GM12878 (cell line): Measurements from ENCODE around the gene OGFOD2. TPM values are rescaled to one million over a fixed set of nuclear protein-coding genes. Genes with fewer than 3 reads are reported as not detected.

ENCODE experiments used
- ATAC-seq: fragments of 200-7000 bp; cut with Tn5 transposase; 3 replicates; pipeline ENCODE4 v1.9.1; 2020; ENCODE audit warnings: mild to moderate bottlenecking, moderate library complexity
- BruUV-seq: library from RNA; stranded (reverse); fragments of 400-500 nt; replicated peaks from 2 replicates; lab custom pipeline; 2021; lab: Mats Ljungman, UMichigan
- CTCF ChIA-PET: fragments of 300-600 bp; sonication (Branson Sonifier 250); formaldehyde crosslinking; extraction: SDS; loops from one replicate; lab custom pipeline; 2021; ENCODE audit warnings: inconsistent platforms; lab: Yijun Ruan, JAX
- POLR2A ChIA-PET: fragments of 350-600 bp; formaldehyde crosslinking; extraction: SDS; loops from one replicate; lab custom pipeline; 2021; ENCODE audit warnings: inconsistent platforms; lab: Charles Lee
- RAD21 ChIA-PET: fragments of 300-600 bp; sonication (Branson Sonifier 250); formaldehyde crosslinking; loops from one replicate; lab custom pipeline; 2023; ENCODE audit warnings: antibody characterized with exemption; ENCODE audit not compliant: unreplicated experiment; lab: Charles Lee
- SMC1A ChIA-PET: fragments of 300-600 bp; sonication (Branson Sonifier 250); formaldehyde crosslinking; loops from one replicate; lab custom pipeline; 2023; ENCODE audit not compliant: unreplicated experiment, uncharacterized antibody; lab: Charles Lee
- DNase-seq: peaks from one replicate; pipeline ENCODE4 v3.0.0-alpha.2; 2011; ENCODE audit warnings: low read depth, low spot score
- FAIRE-seq: peaks from 3 replicates; lab custom pipeline; 2011; peaks lifted over from hg19 to GRCh38; lab: Jason Lieb, UNC
- H2AFZ ChIP-seq: 2 replicates; pipeline ENCODE4 v1.6.0; 2011; ENCODE audit warnings: low read depth, low read length, control low read depth; ENCODE audit not compliant: control insufficient read depth
- H3K27ac ChIP-seq: 2 replicates; pipeline ENCODE4 v1.5.1; 2011; ENCODE audit warnings: control low read depth; ENCODE audit not compliant: control insufficient read depth, insufficient read depth
- H3K27me3 ChIP-seq, 2 experiments: replicated peaks in 1 of 2; 2 replicates each; pipeline versions ENCODE4 v1.6.0 to v1.6.1; 2011; ENCODE audit warnings: low read length in 1 of 2; ENCODE audit not compliant: control insufficient read depth in 2 of 2, insufficient read depth in 2 of 2
- H3K36me3 ChIP-seq, 2 experiments: 2 replicates each; pipeline ENCODE4 v1.5.1; 2011; ENCODE audit warnings: low read length in 1 of 2; ENCODE audit not compliant: control insufficient read depth in 2 of 2, insufficient read depth in 2 of 2
- H3K4me1 ChIP-seq: 2 replicates; pipeline ENCODE4 v1.6.1; 2011; ENCODE audit warnings: mild to moderate bottlenecking, low read length, moderate library complexity, mixed read lengths; ENCODE audit not compliant: control insufficient read depth, insufficient read depth
- H3K4me2 ChIP-seq: 2 replicates; pipeline ENCODE4 v1.6.0; 2011; ENCODE audit warnings: control low read depth; ENCODE audit not compliant: control insufficient read depth, insufficient read depth
- H3K4me3 ChIP-seq: fragments of 200-600 bp; sonication (generic); 2 replicates; pipeline ENCODE4 v1.5.1; 2016
- H3K79me2 ChIP-seq: 2 replicates; pipeline ENCODE4 v1.6.0; 2011; ENCODE audit warnings: low read length; ENCODE audit not compliant: control insufficient read depth, insufficient read depth
- H3K9ac ChIP-seq: 2 replicates; pipeline ENCODE4 v1.8.0; 2011; ENCODE audit warnings: low read length, control low read depth, mixed read lengths; ENCODE audit not compliant: control insufficient read depth, insufficient read depth
- H3K9me3 ChIP-seq: replicated peaks from 3 replicates; pipeline ENCODE4 v1.5.1; 2011; ENCODE audit warnings: mild to moderate bottlenecking, low read length; ENCODE audit not compliant: control insufficient read depth, insufficient read depth
- H4K20me1 ChIP-seq: 2 replicates; pipeline ENCODE4 v1.6.0; 2011; ENCODE audit not compliant: control insufficient read depth, insufficient read depth
- EGR1 ChIP-seq, 2 experiments: IDR thresholded peaks; 1 replicate in 1 of 2; 2 replicates in 1 of 2; pipeline ENCODE4 v1.6.1; 2011 to 2012; ENCODE audit warnings: low read depth in 2 of 2, low read length in 2 of 2, borderline replicate concordance in 1 of 2, mild to moderate bottlenecking in 1 of 2, moderate library complexity in 1 of 2
- HDGF ChIP-seq: fragments of 450-650 bp; IDR thresholded peaks from 2 replicates; pipeline ENCODE4 v1.6.1; 2016; ENCODE audit warnings: antibody characterized with exemption
- IRF4 ChIP-seq: IDR thresholded peaks from 2 replicates; pipeline ENCODE4 v1.6.1; 2011; ENCODE audit warnings: low read depth, low read length
- NR2C1 ChIP-seq: fragments of 450-650 bp; IDR thresholded peaks from 2 replicates; pipeline ENCODE4 v1.6.1; 2017; ENCODE audit warnings: antibody characterized with exemption, mild to moderate bottlenecking, moderate library complexity
- POU2F2 ChIP-seq: IDR thresholded peaks from 3 replicates; pipeline ENCODE4 v1.6.1; 2011; ENCODE audit warnings: low read depth, mild to moderate bottlenecking, low read length, borderline replicate concordance
- SMAD1 ChIP-seq: fragments of 450-650 bp; IDR thresholded peaks from 2 replicates; pipeline ENCODE4 v1.6.1; 2018; ENCODE audit warnings: mild to moderate bottlenecking, low read depth; ENCODE audit not compliant: partially characterized antibody
- SREBF1 ChIP-seq: IDR thresholded peaks from 2 replicates; pipeline ENCODE4 v1.6.1; 2012; ENCODE audit warnings: mild to moderate bottlenecking, low read length
- YBX1 ChIP-seq: fragments of 450-650 bp; IDR thresholded peaks from 2 replicates; pipeline ENCODE4 v1.6.1; 2016; ENCODE audit warnings: antibody characterized with exemption
- WGBS: methylation state at CpG from one replicate; pipeline ENCODE4 v1.1.6; 2016; ENCODE audit warnings: low lambda C conversion rate; ENCODE audit not compliant: insufficient replicate concordance, insufficient coverage; ENCODE audit errors: missing lambda C conversion rate; 5-methylcytosine and 5-hydroxymethylcytosine counted together
- in situ Hi-C: fragments of 300-500 bp; cut with MboI; formaldehyde crosslinking; loops from 9 replicates; pipeline ENCODE4 v1.14.3; 2018; ENCODE audit warnings: mixed read lengths
- intact Hi-C: fragments of 100-400 bp; cut with micrococcal nuclease; formaldehyde crosslinking; loops from one replicate; pipeline ENCODE4 v1.14.2; 2022; ENCODE audit not compliant: unreplicated experiment
- polyA plus RNA-seq, 11 experiments: library from polyadenylated mRNA; depleted of rRNA in 4 of 11; unstranded in 6 of 11; stranded (reverse) in 5 of 11; fragments of >200 nt; fragmentation: Nextera tagmentation in 4 of 11; fragmentation: Illumina TruSeq in 1 of 11; extraction: Ambion mirVana in 4 of 11; extraction: Trizol in 1 of 11; gene quantifications; 1 replicate in 1 of 11; 2 replicates in 10 of 11; pipeline versions ENCODE4 v1.2.1 to v1.2.3, GENCODE V29; 2011 to 2016; ENCODE audit warnings: inconsistent platforms in 2 of 11, missing spikeins in 2 of 11, low read depth in 1 of 11
- total RNA-seq, 4 experiments: library from RNA; depleted of rRNA in 3 of 4; stranded (reverse); fragments of >200 nt in 3 of 4; fragmentation: Illumina TruSeq in 1 of 4; extraction: Trizol in 1 of 4; gene quantifications; 2 replicates each; pipeline versions ENCODE4 v1.2.1 to v1.2.3, GENCODE V29; 2013 to 2021
- TF ChIP-seq, protein P1 (sequence below): fragments of 450-650 bp; IDR thresholded peaks from 2 replicates; pipeline ENCODE4 v1.6.1; 2016; ENCODE audit warnings: mild to moderate bottlenecking
- TF ChIP-seq, protein P2 (sequence below), 3 experiments: IDR thresholded peaks in 2 of 3; conservative IDR thresholded peaks in 1 of 3; 2 replicates each; pipeline ENCODE4 v1.5.1; 2011; ENCODE audit warnings: low read depth in 3 of 3, low read length in 3 of 3, mild to moderate bottlenecking in 3 of 3, control low read depth in 2 of 3, moderate library complexity in 2 of 3, inconsistent platforms in 1 of 3, mixed read lengths in 1 of 3; ENCODE audit not compliant: control insufficient read depth in 2 of 3, insufficient read depth in 1 of 3; ENCODE audit errors: extremely low read depth in 1 of 3

Gene OGFOD2
- total and polyA plus RNA-seq, 10 of the 15 experiments (the other 5 are each of a cell fraction or from before 2014, with no cell fraction given), result 0.93 to 29.2 (median 16.3) TPM

- Histone ChIP-seq H3K4me3 (no peak overlapping the region), H3K79me2 (no peaks in the 10 kb centered on the region), H3K4me1 (peaks cover 44% of the 10 kb centered on the region), H3K9me3 (no peaks in the 10 kb centered on the region), H4K20me1 (no peaks in the 10 kb centered on the region), H3K9ac (no peak overlapping the region), H3K36me3 (no peaks in the 10 kb centered on the region), H2AFZ (peak overlapping the region; percentile 55), H3K27me3 (no peaks in the 10 kb centered on the region), H3K27ac (peak overlapping the region; percentile 71), H3K4me2 (peak overlapping the region; percentile 19; the same call in 1 of the 2 replicates)
- in situ Hi-C loops, result no loop called here
- intact Hi-C loops, result no loop called here
- TF ChIP-seq NR2C1 (no peak), HDGF (no peak), IRF4 (no peak), YBX1 (no peak), POU2F2 (no peak), SMAD1 (no peak), SREBF1 (no peak), EGR1 (IDR thresholded peaks at IDR 0.05; ENCODE audit: borderline replicate concordance in 1 of 2, low read depth in 2 of 2, low read length in 2 of 2) (no peak)
- TF ChIP-seq, protein P1, sequence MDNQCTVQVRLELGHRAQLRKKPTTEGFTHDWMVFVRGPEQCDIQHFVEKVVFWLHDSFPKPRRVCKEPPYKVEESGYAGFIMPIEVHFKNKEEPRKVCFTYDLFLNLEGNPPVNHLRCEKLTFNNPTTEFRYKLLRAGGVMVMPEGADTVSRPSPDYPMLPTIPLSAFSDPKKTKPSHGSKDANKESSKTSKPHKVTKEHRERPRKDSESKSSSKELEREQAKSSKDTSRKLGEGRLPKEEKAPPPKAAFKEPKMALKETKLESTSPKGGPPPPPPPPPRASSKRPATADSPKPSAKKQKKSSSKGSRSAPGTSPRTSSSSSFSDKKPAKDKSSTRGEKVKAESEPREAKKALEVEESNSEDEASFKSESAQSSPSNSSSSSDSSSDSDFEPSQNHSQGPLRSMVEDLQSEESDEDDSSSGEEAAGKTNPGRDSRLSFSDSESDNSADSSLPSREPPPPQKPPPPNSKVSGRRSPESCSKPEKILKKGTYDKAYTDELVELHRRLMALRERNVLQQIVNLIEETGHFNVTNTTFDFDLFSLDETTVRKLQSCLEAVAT, result no peak
- TF ChIP-seq, protein P2, sequence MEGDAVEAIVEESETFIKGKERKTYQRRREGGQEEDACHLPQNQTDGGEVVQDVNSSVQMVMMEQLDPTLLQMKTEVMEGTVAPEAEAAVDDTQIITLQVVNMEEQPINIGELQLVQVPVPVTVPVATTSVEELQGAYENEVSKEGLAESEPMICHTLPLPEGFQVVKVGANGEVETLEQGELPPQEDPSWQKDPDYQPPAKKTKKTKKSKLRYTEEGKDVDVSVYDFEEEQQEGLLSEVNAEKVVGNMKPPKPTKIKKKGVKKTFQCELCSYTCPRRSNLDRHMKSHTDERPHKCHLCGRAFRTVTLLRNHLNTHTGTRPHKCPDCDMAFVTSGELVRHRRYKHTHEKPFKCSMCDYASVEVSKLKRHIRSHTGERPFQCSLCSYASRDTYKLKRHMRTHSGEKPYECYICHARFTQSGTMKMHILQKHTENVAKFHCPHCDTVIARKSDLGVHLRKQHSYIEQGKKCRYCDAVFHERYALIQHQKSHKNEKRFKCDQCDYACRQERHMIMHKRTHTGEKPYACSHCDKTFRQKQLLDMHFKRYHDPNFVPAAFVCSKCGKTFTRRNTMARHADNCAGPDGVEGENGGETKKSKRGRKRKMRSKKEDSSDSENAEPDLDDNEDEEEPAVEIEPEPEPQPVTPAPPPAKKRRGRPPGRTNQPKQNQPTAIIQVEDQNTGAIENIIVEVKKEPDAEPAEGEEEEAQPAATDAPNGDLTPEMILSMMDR (IDR thresholded peaks at IDR 0.05 in 2 of 3, conservative IDR thresholded peaks at IDR 0.05 in 1 of 3; ENCODE audit: control insufficient read depth in 2 of 3, extremely low read depth in 1 of 3, insufficient read depth in 1 of 3, low read depth in 3 of 3, low read length in 3 of 3), result no peak
- DNase-seq (no peak), ATAC-seq (peak; percentile 43), FAIRE-seq (no peak)
- CTCF ChIA-PET, result interaction anchor here (0.6 to 1.4 kb wide), 4 partner anchors 11 to 505 kb away, joined by 3 to 5 read pairs (median 4); no protein-coding TSS in a partner anchor
- POLR2A ChIA-PET, result interaction anchor here (0.6 to 1.0 kb wide), 2 partner anchors 43 to 125 kb away, joined by 3 read pairs; no protein-coding TSS in a partner anchor
- SMC1A ChIA-PET, result interaction anchor here (0.7 to 1.5 kb wide), 6 partner anchors 9 to 55 kb away, joined by 3 to 5 read pairs (median 5); no protein-coding TSS in a partner anchor
- no TSS peak for BruUV-seq
- RAD21 ChIA-PET, result interaction anchor here (1.0 to 1.6 kb wide), 3 partner anchors 11 to 64 kb away, joined by 3 to 7 read pairs (median 3); no protein-coding TSS in a partner anchor
- 93% methylated on average over 8 of the region's 8 CpGs for WGBS
These were observed 39.7 kb upstream of the OGFOD2 start for GRCh38 chr12:122935318-122935717.
